ENCODE results near the gene SNIP1. TPM values are rescaled to one million over a fixed set of nuclear protein-coding genes. Genes with fewer than 3 reads are reported as not detected.
"Not testable (repeated sequence)": the region's sequence is repeated elsewhere in the genome, so short reads cannot be mapped to it uniquely, and the experiment has no call there.

Gene SNIP1
- total and polyA plus RNA-seq, 5 experiments from 2014 or later = 3.6 to 36.9 (median 5.5) TPM

DNA sequence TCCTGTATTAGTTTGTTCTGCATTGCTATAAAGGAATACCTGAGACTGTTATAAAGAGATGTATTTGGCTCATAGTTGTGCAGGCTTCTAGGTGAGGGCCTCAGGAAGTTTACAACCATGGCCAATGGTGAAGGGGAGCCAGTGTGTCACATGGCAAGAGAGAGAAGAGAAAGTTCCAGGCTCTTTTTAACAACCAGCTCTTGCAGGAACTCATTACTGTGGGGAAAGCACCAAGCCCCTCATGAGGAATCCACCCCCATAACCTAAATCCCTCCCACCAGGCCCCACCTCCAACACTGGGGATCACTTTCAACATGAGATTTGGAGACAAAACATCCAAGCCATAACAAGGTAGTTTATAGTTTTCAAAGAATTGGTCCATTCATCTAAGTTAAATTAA is 34.5 kb downstream of the SNIP1 start:
- Mint-ChIP-seq H3K27ac (peak overlapping the region; percentile 85 to 97 (median 94)), H3K27me3 (no peaks in the 10 kb centered on the region), H3K9me3 (peaks cover 0 to 23% (median 4%) of the 10 kb centered on the region in 9 donors), H3K4me3 (peak overlapping the region; percentile 85 to 99 (median 96)), H3K4me1 (peaks cover 25 to 42% (median 28%) of the 10 kb centered on the region in 4 donors), H3K36me3 (peaks cover 4 to 10% (median 8%) of the 10 kb centered on the region in 3 donors)
- ATAC-seq = peak; percentile 27 to 70
- POLR2A ChIA-PET = interaction anchor here (1.9 to 3.1 kb wide), 4 partner anchors 34 to 171 kb away, joined by 6 to 19 read pairs (median 9); partner anchors contain the start of gene SNIP1
- DNase-seq = peak in 7 of 10 donors; percentile 9 to 39 (median 34)

DNA sequence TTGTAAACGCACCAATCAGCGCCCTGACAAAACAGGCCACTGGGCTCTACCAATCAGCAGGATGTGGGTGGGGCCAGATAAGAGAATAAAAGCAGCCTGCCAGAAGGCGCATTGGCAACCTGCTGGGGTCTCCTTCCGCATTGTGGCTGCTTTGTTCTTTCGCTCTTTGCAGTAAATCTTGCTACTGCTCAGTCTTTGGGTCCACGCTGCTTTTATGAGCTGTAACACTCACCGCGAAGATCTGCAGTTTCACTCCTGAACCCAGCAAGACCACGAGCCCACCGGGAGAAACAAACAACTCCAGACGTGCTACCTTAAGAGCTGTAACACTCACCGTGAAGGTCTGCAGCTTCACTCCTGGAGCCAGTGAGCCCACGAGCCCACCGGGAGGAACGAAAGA is 35.2 kb downstream of the SNIP1 start:
- POLR2A ChIA-PET = interaction anchor here (1.9 to 3.1 kb wide), 4 partner anchors 35 to 172 kb away, joined by 6 to 19 read pairs (median 9); partner anchors contain the start of gene SNIP1
- DNase-seq (peak; percentile 40 to 84 (median 70)), ATAC-seq (peak in 1 of 2 donors; percentile 7)
- H3K36me3 Mint-ChIP-seq = peaks cover 4 to 10% (median 8%) of the 10 kb centered on the region in 3 donors
- H3K9me3 Mint-ChIP-seq = peaks cover 0 to 23% (median 4%) of the 10 kb centered on the region in 9 donors
- H3K4me1 Mint-ChIP-seq = peaks cover 27 to 42% (median 29%) of the 10 kb centered on the region in 4 donors
- peak overlapping the region; percentile 85 to 97 (median 94) for H3K27ac Mint-ChIP-seq
- not testable (repeated sequence) for H3K27me3 Mint-ChIP-seq
- peak overlapping the region; percentile 85 to 99 (median 96) for H3K4me3 Mint-ChIP-seq

GRCh38 chr1:37518241-37518640 is 35.9 kb downstream of the SNIP1 start:
- Mint-ChIP-seq H3K4me1 (peaks cover 31 to 47% (median 35%) of the 10 kb centered on the region in 4 donors), H3K27ac (peak overlapping the region in 3 of 10 donors; percentile 34 to 94 (median 92)), H3K9me3 (peaks cover 0 to 22% (median 4%) of the 10 kb centered on the region in 9 donors), H3K4me3 (peak overlapping the region in 4 of 10 donors; percentile 85 to 99 (median 96))
- not testable (repeated sequence) for DNase-seq, H3K27me3 Mint-ChIP-seq, H3K36me3 Mint-ChIP-seq, ATAC-seq
- POLR2A ChIA-PET = interaction anchor here (0.6 to 3.1 kb wide), 6 partner anchors 32 to 1298 kb away, joined by 4 to 19 read pairs (median 6); partner anchors contain the start of gene SNIP1

GRCh38 chr1:37517569-37517968 is 36.5 kb downstream of the SNIP1 start:
- H3K9me3 Mint-ChIP-seq = peaks cover 0 to 15% (median 0%) of the 10 kb centered on the region in 9 donors
- H3K4me3 Mint-ChIP-seq = peak overlapping the region in 4 of 10 donors; percentile 7 to 42 (median 20)
- H3K4me1 Mint-ChIP-seq = peaks cover 31 to 46% (median 42%) of the 10 kb centered on the region in 4 donors
- POLR2A ChIA-PET = interaction anchor here (0.6 to 1.3 kb wide), 3 partner anchors 31 to 1297 kb away, joined by 3 to 5 read pairs (median 4); no protein-coding TSS in a partner anchor
- H3K36me3 Mint-ChIP-seq = peaks cover under 1 to 9% (median 3%) of the 10 kb centered on the region in 3 donors
- H3K27ac Mint-ChIP-seq = peak overlapping the region in 5 of 10 donors; percentile 27 to 73 (median 33)
- no peaks in the 10 kb centered on the region for H3K27me3 Mint-ChIP-seq
- no peak for DNase-seq
- no peak for ATAC-seq

DNA sequence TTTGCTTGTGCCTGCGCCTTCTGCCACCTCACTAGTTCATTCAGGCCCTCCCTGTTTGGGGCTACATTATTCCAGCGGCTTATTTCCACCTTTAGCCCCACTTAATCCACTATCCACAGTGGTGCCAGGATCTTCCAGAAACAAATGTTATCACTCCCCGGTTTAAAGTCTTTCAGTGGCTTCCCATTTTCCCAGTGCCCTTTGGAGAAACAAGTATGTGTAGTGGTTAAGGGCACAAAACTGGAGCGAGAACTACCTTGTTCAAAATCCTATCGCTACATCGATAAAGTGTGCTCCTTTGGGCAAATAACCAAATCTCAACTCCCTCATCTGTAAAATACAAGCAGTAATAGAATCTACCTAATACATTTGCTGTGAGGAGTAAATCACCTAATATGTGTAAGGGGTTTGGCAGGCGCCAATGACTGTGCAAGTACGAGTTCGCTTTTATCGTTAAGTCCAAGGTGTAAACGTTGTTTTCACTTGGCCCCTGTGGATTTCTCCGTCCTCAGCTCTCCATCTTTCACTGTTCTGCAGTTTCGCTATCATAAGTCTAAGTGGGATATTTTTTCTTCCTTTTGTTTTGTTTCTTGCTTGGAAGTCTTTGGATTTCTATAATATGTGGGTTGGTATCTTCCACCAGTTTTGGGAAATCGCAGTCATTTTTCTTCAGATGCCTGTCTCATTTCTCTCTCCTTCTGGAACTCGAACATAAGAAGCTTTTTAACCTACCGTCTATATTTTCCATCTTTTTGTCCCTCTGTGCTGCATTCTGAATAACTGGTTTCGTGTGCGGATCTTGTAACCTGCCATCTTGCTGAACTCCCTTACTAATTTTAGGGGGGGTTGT is 38.7 kb downstream of the SNIP1 start:
- Mint-ChIP-seq H3K4me1 (peaks cover 37 to 56% (median 54%) of the 10 kb centered on the region in 4 donors), H3K27me3 (no peaks in the 10 kb centered on the region), H3K9me3 (peaks cover 0 to 9% (median 0%) of the 10 kb centered on the region in 9 donors), H3K4me3 (peak overlapping the region; percentile 89 to 99 (median 96)), H3K27ac (peak overlapping the region; percentile 98 to 100 (median 99)), H3K36me3 (peaks cover 0 to 24% (median 0%) of the 10 kb centered on the region in 3 donors)
- POLR2A ChIA-PET = interaction anchor here (0.8 to 5.5 kb wide), 17 partner anchors 9 to 411 kb away, joined by 3 to 133 read pairs (median 4); partner anchors contain the start of genes CDCA8, GNL2, SNIP1 and ZC3H12A
- peak in 1 of 10 donors; percentile 3 for DNase-seq
- ATAC-seq = no peak

DNA sequence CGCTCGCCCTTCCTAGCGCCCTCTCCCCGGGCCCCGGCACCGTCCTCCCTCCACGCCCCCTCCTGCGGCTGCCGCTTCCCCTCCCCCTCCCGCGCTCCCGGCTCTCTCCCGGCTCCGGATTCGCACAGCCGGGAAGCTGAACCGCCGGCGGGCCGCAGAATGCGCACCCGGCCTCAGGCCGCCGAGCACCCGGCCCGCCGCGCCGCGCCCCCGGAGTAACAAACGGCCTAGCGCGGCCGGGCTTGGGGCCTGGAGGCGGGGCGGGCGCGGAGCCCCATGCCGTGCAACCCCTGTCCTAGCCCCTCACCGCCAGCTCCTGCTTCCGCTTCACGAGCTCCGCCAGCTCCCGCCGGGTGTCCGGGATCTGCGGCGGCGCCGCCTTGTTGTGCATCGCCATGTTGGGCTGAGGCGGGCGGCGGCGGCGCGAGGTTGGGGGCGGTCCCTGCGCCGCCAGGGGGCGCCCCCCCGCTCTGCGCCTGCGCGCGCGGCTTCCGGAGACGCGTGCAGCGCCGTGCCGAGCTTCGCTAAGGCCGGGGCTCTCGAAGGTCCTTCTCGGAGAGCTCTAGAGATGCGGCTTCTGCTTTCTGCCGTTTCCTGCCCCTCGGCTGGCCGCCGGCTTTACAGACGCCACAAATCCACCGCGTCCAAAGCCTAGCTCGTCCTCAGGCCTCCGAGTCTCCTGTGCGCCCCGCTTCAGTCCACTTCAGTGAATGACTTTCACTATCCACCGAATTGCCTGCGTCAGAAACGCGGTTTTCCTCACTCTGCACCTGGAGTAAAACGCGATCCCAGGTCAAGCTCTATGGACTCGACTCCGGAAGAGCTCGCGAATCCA is 39.5 kb downstream of the SNIP1 start, which contains the start of gene MEAF6:
MEAF6 (minus strand) TSS at position 417 of the 835 bp plus-strand sequence; CDS start at position 397, 20 bp downstream.
- POLR2A ChIA-PET = interaction anchor here (0.6 to 5.5 kb wide), 22 partner anchors 9 to 412 kb away, joined by 3 to 133 read pairs (median 4); partner anchors contain the start of genes CDCA8, GNL2, SNIP1 and ZC3H12A
- Mint-ChIP-seq H3K27ac (peak within 1 kb of the TSS; percentile 98 to 100 (median 99)), H3K4me1 (peaks cover 30 to 51% (median 49%) of the 10 kb centered on the region in 4 donors), H3K9me3 (peaks cover 0 to 3% (median 0%) of the 10 kb centered on the region in 9 donors), H3K4me3 (peak within 1 kb of the TSS; percentile 89 to 99 (median 98)), H3K27me3 (no peaks in the 10 kb centered on the region), H3K36me3 (peaks cover 0 to 29% (median 0%) of the 10 kb centered on the region in 3 donors)
- ATAC-seq (peak; percentile 90 to 91), DNase-seq (peak; percentile 70 to 94 (median 86))

DNA sequence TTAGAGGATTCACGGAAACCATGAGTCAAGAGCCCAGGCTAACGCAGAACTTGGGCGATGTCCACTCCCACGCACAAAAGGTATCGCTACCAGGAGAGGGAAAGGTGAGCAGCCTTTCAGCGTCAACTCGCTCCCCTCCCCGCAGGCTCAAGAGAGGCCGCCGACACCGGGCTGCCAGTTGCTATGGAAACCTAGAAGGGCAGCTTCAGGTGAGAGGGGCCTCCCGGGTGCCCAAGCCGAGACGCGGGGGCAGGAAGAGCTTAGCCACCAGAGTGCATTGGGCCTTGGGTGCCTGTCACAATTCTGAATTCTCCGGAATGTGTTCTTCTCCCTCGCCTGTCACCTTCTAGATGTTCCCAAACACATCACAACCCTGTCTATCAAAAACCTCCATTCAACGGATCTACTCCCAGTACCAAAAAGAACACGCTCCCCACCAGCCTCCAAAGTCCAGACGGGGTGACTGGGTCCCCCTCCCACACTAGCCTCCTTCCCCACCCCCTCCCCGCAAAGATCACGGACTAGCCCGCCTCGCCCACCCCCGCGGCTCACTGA is 40.2 kb downstream of the SNIP1 start:
- peak overlapping the region; percentile 84 to 98 (median 96) for H3K27ac Mint-ChIP-seq
- POLR2A ChIA-PET = interaction anchor here (0.6 to 5.5 kb wide), 17 partner anchors 8 to 178 kb away, joined by 3 to 133 read pairs (median 5); partner anchors contain the start of genes CDCA8, SNIP1 and ZC3H12A
- H3K4me3 Mint-ChIP-seq = peak overlapping the region; percentile 89 to 99 (median 97)
- peak; percentile 3 to 12 for ATAC-seq
- DNase-seq = peak; percentile 13 to 70 (median 30)
- H3K4me1 Mint-ChIP-seq = peaks cover 23 to 51% (median 48%) of the 10 kb centered on the region in 4 donors
- no peaks in the 10 kb centered on the region for H3K27me3 Mint-ChIP-seq
- H3K9me3 Mint-ChIP-seq = peaks cover 0 to 2% (median 0%) of the 10 kb centered on the region in 9 donors
- peaks cover 0 to 36% (median 0%) of the 10 kb centered on the region in 3 donors for H3K36me3 Mint-ChIP-seq

GRCh38 chr1:37509181-37509580 is 44.9 kb downstream of the SNIP1 start:
- DNase-seq (no peak), ATAC-seq (no peak)
- H3K27me3 Mint-ChIP-seq = no peaks in the 10 kb centered on the region
- POLR2A ChIA-PET = interaction anchor here (0.9 to 1.3 kb wide), 3 partner anchors 13 to 181 kb away, joined by 3 read pairs; a partner anchor contains a TSS
- H3K36me3 Mint-ChIP-seq = peaks cover 0 to 75% (median 12%) of the 10 kb centered on the region in 3 donors
- no peaks in the 10 kb centered on the region for H3K9me3 Mint-ChIP-seq
- H3K4me3 Mint-ChIP-seq = no peak overlapping the region
- H3K27ac Mint-ChIP-seq = peak overlapping the region in 2 of 10 donors; percentile 28 to 54
- peaks cover 17 to 47% (median 41%) of the 10 kb centered on the region in 4 donors for H3K4me1 Mint-ChIP-seq

DNA sequence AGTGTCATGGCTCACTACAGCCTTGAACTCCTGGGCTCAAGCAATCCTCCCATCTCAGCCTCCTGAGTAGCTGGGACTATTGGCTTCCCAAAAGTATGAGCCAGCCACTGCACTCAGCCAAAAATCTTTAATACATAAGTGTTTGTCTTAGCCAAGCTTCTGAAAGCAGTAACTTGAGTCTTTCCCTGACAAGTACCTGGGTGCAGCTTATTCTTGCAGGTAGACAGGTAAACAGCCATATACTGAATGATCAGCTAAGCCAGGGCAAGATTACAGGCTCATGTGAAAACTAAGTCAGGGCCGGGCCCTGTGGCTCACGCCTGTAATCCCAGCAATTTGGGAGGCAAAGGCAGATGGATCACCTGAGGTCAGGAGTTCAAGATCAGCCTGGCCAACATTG is 47.4 kb downstream of the SNIP1 start:
- ATAC-seq (no peak), DNase-seq (no peak)
- POLR2A ChIA-PET = interaction anchor here (0.6 to 1.8 kb wide), 3 partner anchors 8 to 354 kb away, joined by 4 to 7 read pairs (median 4); partner anchors contain the start of gene MEAF6
- no peak overlapping the region for H3K4me3 Mint-ChIP-seq
- peaks cover 6 to 36% (median 22%) of the 10 kb centered on the region in 4 donors for H3K4me1 Mint-ChIP-seq
- H3K27me3 Mint-ChIP-seq = no peaks in the 10 kb centered on the region
- H3K27ac Mint-ChIP-seq = peak overlapping the region in 2 of 10 donors; percentile 1 to 75
- peaks cover 0 to 78% (median 14%) of the 10 kb centered on the region in 3 donors for H3K36me3 Mint-ChIP-seq
- H3K9me3 Mint-ChIP-seq = no peaks in the 10 kb centered on the region

GRCh38 chr1:37502791-37503190 is 51.3 kb downstream of the SNIP1 start:
- H3K9me3 Mint-ChIP-seq, DNase-seq, H3K4me3 Mint-ChIP-seq, ATAC-seq, H3K27me3 Mint-ChIP-seq: not testable (repeated sequence)
- Mint-ChIP-seq H3K4me1 (peaks cover 0 to 29% (median 5%) of the 10 kb centered on the region in 4 donors), H3K36me3 (peaks cover 0 to 80% (median 19%) of the 10 kb centered on the region in 3 donors), H3K27ac (peak overlapping the region in 1 of 10 donors; percentile 20)
- POLR2A ChIA-PET = interaction anchor here (0.7 to 1.1 kb wide), 3 partner anchors 11 to 73 kb away, joined by 3 to 5 read pairs (median 3); partner anchors contain the start of gene MEAF6

DNA sequence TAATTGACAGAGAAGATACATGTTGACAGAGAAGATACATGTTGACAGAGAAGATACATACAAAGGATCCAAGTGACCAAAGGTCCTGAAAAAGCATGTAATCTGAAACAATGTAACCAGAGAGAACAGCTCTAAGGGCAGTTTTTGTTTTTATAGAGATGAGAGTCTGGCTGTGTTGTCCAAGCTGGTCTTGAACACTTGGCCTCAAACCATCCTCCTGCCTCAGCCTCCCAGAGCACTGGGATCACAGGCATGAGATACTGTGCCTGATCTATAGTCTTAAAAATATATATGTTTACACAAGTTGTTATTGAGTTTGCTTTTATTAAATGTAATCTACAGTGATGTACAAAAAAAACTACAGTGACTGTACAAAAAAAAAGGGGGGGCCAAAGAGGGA is 52.0 kb downstream of the SNIP1 start:
- ATAC-seq (no peak), DNase-seq (no peak)
- Mint-ChIP-seq H3K36me3 (peaks cover 0 to 75% (median 16%) of the 10 kb centered on the region in 3 donors), H3K4me1 (peaks cover 0 to 30% (median 5%) of the 10 kb centered on the region in 4 donors), H3K27me3 (no peaks in the 10 kb centered on the region), H3K4me3 (no peak overlapping the region), H3K27ac (peak overlapping the region in 3 of 10 donors; percentile 32 to 43 (median 34)), H3K9me3 (no peaks in the 10 kb centered on the region)
- POLR2A ChIA-PET = interaction anchor here (0.7 to 1.0 kb wide), 3 partner anchors 11 to 88 kb away, joined by 3 to 7 read pairs (median 5); no protein-coding TSS in a partner anchor

Measured in naive thymus-derived CD8-positive, alpha-beta T cell (primary cell).